ENCODE measurements around the gene GMPR.

DNA sequence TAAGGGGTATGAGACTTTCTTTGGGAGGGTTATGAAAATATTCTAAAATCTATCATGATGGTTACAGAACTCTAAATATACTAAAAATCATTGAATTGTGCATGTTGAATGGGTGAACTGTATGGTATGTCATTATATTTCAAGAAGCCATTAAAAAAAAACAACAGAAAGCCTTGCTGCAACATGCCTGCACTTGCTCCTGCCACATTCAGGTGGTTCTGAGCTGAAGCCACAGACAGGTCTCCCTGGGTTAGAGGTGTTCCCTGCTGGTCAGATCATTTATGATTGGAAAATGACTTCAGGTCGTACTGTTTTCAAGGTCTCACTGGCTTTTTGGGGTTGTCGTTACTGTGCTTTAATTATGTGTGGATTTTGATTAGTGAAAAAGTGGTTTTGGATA, 13.3 kb downstream of the GMPR start:
- TF ChIP-seq, protein P1, sequence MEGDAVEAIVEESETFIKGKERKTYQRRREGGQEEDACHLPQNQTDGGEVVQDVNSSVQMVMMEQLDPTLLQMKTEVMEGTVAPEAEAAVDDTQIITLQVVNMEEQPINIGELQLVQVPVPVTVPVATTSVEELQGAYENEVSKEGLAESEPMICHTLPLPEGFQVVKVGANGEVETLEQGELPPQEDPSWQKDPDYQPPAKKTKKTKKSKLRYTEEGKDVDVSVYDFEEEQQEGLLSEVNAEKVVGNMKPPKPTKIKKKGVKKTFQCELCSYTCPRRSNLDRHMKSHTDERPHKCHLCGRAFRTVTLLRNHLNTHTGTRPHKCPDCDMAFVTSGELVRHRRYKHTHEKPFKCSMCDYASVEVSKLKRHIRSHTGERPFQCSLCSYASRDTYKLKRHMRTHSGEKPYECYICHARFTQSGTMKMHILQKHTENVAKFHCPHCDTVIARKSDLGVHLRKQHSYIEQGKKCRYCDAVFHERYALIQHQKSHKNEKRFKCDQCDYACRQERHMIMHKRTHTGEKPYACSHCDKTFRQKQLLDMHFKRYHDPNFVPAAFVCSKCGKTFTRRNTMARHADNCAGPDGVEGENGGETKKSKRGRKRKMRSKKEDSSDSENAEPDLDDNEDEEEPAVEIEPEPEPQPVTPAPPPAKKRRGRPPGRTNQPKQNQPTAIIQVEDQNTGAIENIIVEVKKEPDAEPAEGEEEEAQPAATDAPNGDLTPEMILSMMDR (IDR thresholded peaks at IDR 0.05), result no peak
- TF ChIP-seq POLR2A (IDR thresholded peaks at IDR 0.05) (no peak), POLR2AphosphoS5 (IDR thresholded peaks at IDR 0.05) (no peak)

Measured in upper lobe of left lung (tissue), 4 donors.